ENCODE measurements around the gene PLCB1. TPM values are rescaled to one million over a fixed set of nuclear protein-coding genes. Genes with fewer than 3 reads are reported as not detected.

PLCB1 gene
- total RNA-seq, 2 experiments from 2014 or later, result 3.1 to 3.6 TPM

GRCh38 chr20:8798505-8798904 is 666.4 kb downstream of the PLCB1 start:
- no peaks in the 10 kb centered on the region for H3K9me3 Mint-ChIP-seq
- no peaks in the 10 kb centered on the region for H3K27me3 Mint-ChIP-seq
- H3K4me1 Mint-ChIP-seq (ENCODE audit: low read depth), result no peaks in the 10 kb centered on the region
- no peak for TF ChIP-seq CTCF (IDR thresholded peaks at IDR 0.05)
- ATAC-seq (no peak), DNase-seq (no peak)
- ChIA-PET POLR2A (no interaction called here), CTCF (interaction anchor here (1.6 kb wide), 1 partner anchor 55 kb away, joined by 4 read pairs; no protein-coding TSS in a partner anchor)
- no peak overlapping the region for H3K4me3 Mint-ChIP-seq
- no peaks in the 10 kb centered on the region for H3K36me3 Mint-ChIP-seq (ENCODE audit: low read depth)
- intact Hi-C loops (cut with micrococcal nuclease), result no loop called here
- H3K27ac Mint-ChIP-seq, result no peak overlapping the region

- no peak for TF ChIP-seq CTCF (IDR thresholded peaks at IDR 0.05)
- no peaks in the 10 kb centered on the region for H3K36me3 Mint-ChIP-seq (ENCODE audit: low read depth)
- no peaks in the 10 kb centered on the region for H3K27me3 Mint-ChIP-seq
- H3K9me3 Mint-ChIP-seq, result no peaks in the 10 kb centered on the region
- H3K4me3 Mint-ChIP-seq, result no peak overlapping the region
- ChIA-PET CTCF (no interaction called here), POLR2A (no interaction called here)
- no peaks in the 10 kb centered on the region for H3K4me1 Mint-ChIP-seq (ENCODE audit: low read depth)
- no peak for ATAC-seq
- DNase-seq, result no peak
- no peak overlapping the region for H3K27ac Mint-ChIP-seq
- intact Hi-C loops (cut with micrococcal nuclease), result no loop called here
Observed at GRCh38 chr20:8800089-8800488, 668.0 kb downstream of the PLCB1 start.

GRCh38 chr20:8801686-8802085 is 669.6 kb downstream of the PLCB1 start:
- Mint-ChIP-seq H3K9me3 (no peaks in the 10 kb centered on the region), H3K4me1 (ENCODE audit: low read depth) (peaks cover 7% of the 10 kb centered on the region), H3K27me3 (no peaks in the 10 kb centered on the region), H3K36me3 (ENCODE audit: low read depth) (no peaks in the 10 kb centered on the region), H3K27ac (no peak overlapping the region), H3K4me3 (no peak overlapping the region)
- no peak for TF ChIP-seq CTCF (IDR thresholded peaks at IDR 0.05)
- ATAC-seq (no peak), DNase-seq (no peak)
- CTCF ChIA-PET, result interaction anchor here (0.7 kb wide), 1 partner anchor 1339 kb away, joined by 3 read pairs; no protein-coding TSS in a partner anchor
- intact Hi-C loops (cut with micrococcal nuclease), result no loop called here
- POLR2A ChIA-PET, result no interaction called here

GRCh38 chr20:8803065-8803464 is 671.0 kb downstream of the PLCB1 start:
- Mint-ChIP-seq H3K4me1 (ENCODE audit: low read depth) (peaks cover 7% of the 10 kb centered on the region), H3K9me3 (no peaks in the 10 kb centered on the region), H3K4me3 (no peak overlapping the region), H3K27ac (no peak overlapping the region), H3K36me3 (ENCODE audit: low read depth) (no peaks in the 10 kb centered on the region), H3K27me3 (no peaks in the 10 kb centered on the region)
- ChIA-PET CTCF (interaction anchor here (1.0 kb wide), 1 partner anchor 9 kb away, joined by 3 read pairs; no protein-coding TSS in a partner anchor), POLR2A (no interaction called here)
- no peak for DNase-seq
- ATAC-seq, result no peak
- TF ChIP-seq CTCF (IDR thresholded peaks at IDR 0.05), result no peak
- intact Hi-C loops (cut with micrococcal nuclease), result no loop called here

GRCh38 chr20:8803941-8804340 is 671.9 kb downstream of the PLCB1 start:
- ChIA-PET CTCF (no interaction called here), POLR2A (no interaction called here)
- H3K9me3 Mint-ChIP-seq, result no peaks in the 10 kb centered on the region

More at GRCh38 chr20:8803941-8804340, 671.9 kb downstream of the PLCB1 start:
- no peak for DNase-seq
- Mint-ChIP-seq H3K27me3 (no peaks in the 10 kb centered on the region), H3K4me1 (ENCODE audit: low read depth) (peaks cover 7% of the 10 kb centered on the region), H3K36me3 (ENCODE audit: low read depth) (no peaks in the 10 kb centered on the region), H3K27ac (no peak overlapping the region), H3K4me3 (no peak overlapping the region)
- intact Hi-C loops (cut with micrococcal nuclease), result no loop called here
- TF ChIP-seq CTCF (IDR thresholded peaks at IDR 0.05), result no peak
- no peak for ATAC-seq
